Ascending aorta (tissue), 2 donors: ENCODE measurements around the gene ENOX1. TPM values are rescaled to one million over a fixed set of nuclear protein-coding genes. Genes with fewer than 3 reads are reported as not detected.

Experiments used
- DNase-seq, 2 donors: peaks; one replicate each; pipeline ENCODE4 v3.0.0-alpha.2; 2019; ENCODE audit warnings: low spot score in 2 of 2
- H3K27ac ChIP-seq, 2 donors: fragments of 200-600 bp; sonication (generic); one replicate each; pipeline ENCODE4 v1.5.1; 2016 to 2017; ENCODE audit warnings: mild to moderate bottlenecking in 1 of 2
- H3K27me3 ChIP-seq: fragments of 200-600 bp; sonication (generic); one replicate; pipeline ENCODE4 v1.5.1; 2017
- H3K36me3 ChIP-seq, 2 donors: fragments of 200-600 bp; sonication (generic); one replicate each; pipeline ENCODE4 v1.5.1; 2016
- H3K4me1 ChIP-seq, 2 donors: fragments of 200-600 bp; sonication (generic); one replicate each; pipeline ENCODE4 v1.5.1; 2016 to 2017; ENCODE audit warnings: mild to moderate bottlenecking in 1 of 2
- H3K4me3 ChIP-seq, 2 donors: fragments of 200-600 bp; sonication (generic); one replicate each; pipeline ENCODE4 v1.5.1; 2016 to 2017; ENCODE audit warnings: mild to moderate bottlenecking in 1 of 2
- H3K9me3 ChIP-seq, 2 donors: fragments of 200-600 bp; sonication (generic); one replicate each; pipeline ENCODE4 v1.5.1; 2016
- CTCF ChIP-seq, 3 experiments: fragments of 200-600 bp in 2 of 3; fragments of 450-650 bp in 1 of 3; sonication (generic) in 2 of 3; IDR thresholded peaks; one replicate each; pipeline ENCODE4 v1.5.1; 2016 to 2019; ENCODE audit warnings: antibody characterized with exemption in 3 of 3, mild to moderate bottlenecking in 1 of 3, moderate library complexity in 1 of 3
- intact Hi-C: fragments of 100-400 bp; cut with DNase I; formaldehyde crosslinking; loops from one replicate; pipeline ENCODE4 v1.15.1; 2023
- total RNA-seq: library from RNA; depleted of rRNA; stranded (reverse); fragments of >200 nt; gene quantifications from one replicate; pipeline ENCODE4 v1.1.0, GENCODE V29; 2016

The ENOX1 gene
- total RNA-seq, 1 donor from 2014 or later = 0.21 TPM

- DNase-seq = no peak
- Histone ChIP-seq H3K9me3 (no peaks in the 10 kb centered on the region), H3K36me3 (no peaks in the 10 kb centered on the region), H3K4me3 (no peak overlapping the region), H3K27me3 (no peaks in the 10 kb centered on the region), H3K27ac (no peak overlapping the region), H3K4me1 (no peaks in the 10 kb centered on the region)
- intact Hi-C loops = no loop called here
- TF ChIP-seq CTCF (IDR thresholded peaks at IDR 0.05) = no peak
Measured at GRCh38 chr13:43266936-43267615, 519.7 kb downstream of the ENOX1 start.

- intact Hi-C loops = no loop called here
- Histone ChIP-seq H3K4me3 (no peak overlapping the region), H3K9me3 (no peaks in the 10 kb centered on the region), H3K27ac (no peak overlapping the region), H3K36me3 (no peaks in the 10 kb centered on the region), H3K27me3 (no peaks in the 10 kb centered on the region), H3K4me1 (no peaks in the 10 kb centered on the region)
- no peak for DNase-seq
- no peak for TF ChIP-seq CTCF (IDR thresholded peaks at IDR 0.05)
Measured at GRCh38 chr13:43265028-43265427, 521.7 kb downstream of the ENOX1 start.

GRCh38 chr13:43264458-43264857, 522.3 kb downstream of the ENOX1 start:
- H3K27ac ChIP-seq = no peak overlapping the region
- H3K36me3 ChIP-seq = no peaks in the 10 kb centered on the region
- no peak overlapping the region for H3K4me3 ChIP-seq
- H3K4me1 ChIP-seq = no peaks in the 10 kb centered on the region
- no peaks in the 10 kb centered on the region for H3K27me3 ChIP-seq
- intact Hi-C loops = no loop called here
- TF ChIP-seq CTCF (IDR thresholded peaks at IDR 0.05) = no peak
- no peaks in the 10 kb centered on the region for H3K9me3 ChIP-seq
- DNase-seq = no peak

- no peak overlapping the region for H3K27ac ChIP-seq
- no peak overlapping the region for H3K4me3 ChIP-seq
- TF ChIP-seq CTCF (IDR thresholded peaks at IDR 0.05) = no peak
- H3K9me3 ChIP-seq = no peaks in the 10 kb centered on the region
- H3K4me1 ChIP-seq = no peaks in the 10 kb centered on the region
- H3K27me3 ChIP-seq = no peaks in the 10 kb centered on the region
- intact Hi-C loops = no loop called here
- no peak for DNase-seq
- no peaks in the 10 kb centered on the region for H3K36me3 ChIP-seq
Measured at GRCh38 chr13:43263047-43263446, 523.7 kb downstream of the ENOX1 start.

- Histone ChIP-seq H3K27me3 (no peaks in the 10 kb centered on the region), H3K4me3 (no peak overlapping the region), H3K27ac (no peak overlapping the region), H3K9me3 (no peaks in the 10 kb centered on the region), H3K4me1 (no peaks in the 10 kb centered on the region), H3K36me3 (no peaks in the 10 kb centered on the region)
- intact Hi-C loops = no loop called here
- no peak for TF ChIP-seq CTCF (IDR thresholded peaks at IDR 0.05)
- no peak for DNase-seq
Measured at GRCh38 chr13:43260999-43261398, 525.8 kb downstream of the ENOX1 start.

GRCh38 chr13:43258771-43259170, 528.0 kb downstream of the ENOX1 start:
- H3K4me1 ChIP-seq = no peaks in the 10 kb centered on the region
- H3K4me3 ChIP-seq = no peak overlapping the region
- H3K27me3 ChIP-seq = no peaks in the 10 kb centered on the region
- intact Hi-C loops = no loop called here
- no peaks in the 10 kb centered on the region for H3K36me3 ChIP-seq
- H3K27ac ChIP-seq = no peak overlapping the region
- H3K9me3 ChIP-seq = no peaks in the 10 kb centered on the region
- no peak for TF ChIP-seq CTCF (IDR thresholded peaks at IDR 0.05)
- DNase-seq = no peak
